ENCODE results near the gene APBA2.
A peak's percentile ranks its signal among the peaks of the same experiment; 100 is the strongest.

Gene APBA2

GRCh38 chr15:29063646-29064045 is 177.9 kb downstream of the APBA2 start:
- intact Hi-C loops (cut with DNase I), result no loop called here
- DNase-seq, result no peak

- DNase-seq, result no peak
- intact Hi-C loops (cut with DNase I), result no loop called here
These were observed 178.5 kb downstream of the APBA2 start for GRCh38 chr15:29064290-29064689.

GRCh38 chr15:29064731-29065130 is 179.0 kb downstream of the APBA2 start:
- no peak for DNase-seq
- intact Hi-C loops (cut with DNase I), result no loop called here

GRCh38 chr15:29065571-29065970 is 179.8 kb downstream of the APBA2 start:
- intact Hi-C loops (cut with DNase I), result no loop called here
- DNase-seq, result peak in 1 of 10 donors; percentile 43

- intact Hi-C loops (cut with DNase I), result no loop called here
- DNase-seq, result no peak
These were observed 180.5 kb downstream of the APBA2 start for GRCh38 chr15:29066310-29066709.

- peak in 1 of 10 donors; percentile 82 for DNase-seq
- intact Hi-C loops (cut with DNase I), result no loop called here
These were observed 181.1 kb downstream of the APBA2 start for GRCh38 chr15:29066838-29067237.

GRCh38 chr15:29067949-29068348 is 182.2 kb downstream of the APBA2 start:
- no peak for DNase-seq
- intact Hi-C loops (cut with DNase I), result no loop called here

- DNase-seq, result peak in 2 of 10 donors; percentile 60 to 90
- intact Hi-C loops (cut with DNase I), result no loop called here
These were observed 184.9 kb downstream of the APBA2 start for GRCh38 chr15:29070471-29071231.

GRCh38 chr15:29071232-29071881 is 185.6 kb downstream of the APBA2 start:
- peak in 1 of 10 donors; percentile 72 for DNase-seq
- intact Hi-C loops (cut with DNase I), result no loop called here

- peak in 1 of 10 donors; percentile 78 for DNase-seq
- intact Hi-C loops (cut with DNase I), result no loop called here
These were observed 186.1 kb downstream of the APBA2 start for GRCh38 chr15:29071882-29072273.

GRCh38 chr15:29072444-29072843 is 186.7 kb downstream of the APBA2 start:
- intact Hi-C loops (cut with DNase I), result no loop called here
- DNase-seq, result peak in 2 of 10 donors; percentile 54 to 78

- intact Hi-C loops (cut with DNase I), result no loop called here
- DNase-seq, result no peak
These were observed 188.3 kb downstream of the APBA2 start for GRCh38 chr15:29074045-29074444.

- intact Hi-C loops (cut with DNase I), result no loop called here
- DNase-seq, result peak in 2 of 10 donors; percentile 13 to 40
These were observed 192.8 kb downstream of the APBA2 start for GRCh38 chr15:29078541-29078940.

GRCh38 chr15:29079479-29079878 is 193.7 kb downstream of the APBA2 start:
- DNase-seq, result peak in 1 of 10 donors; percentile 25
- intact Hi-C loops (cut with DNase I), result no loop called here

- DNase-seq, result peak in 2 of 10 donors; percentile 6 to 62
- intact Hi-C loops (cut with DNase I), result no loop called here
These were observed 196.0 kb downstream of the APBA2 start for GRCh38 chr15:29081781-29082180.

GRCh38 chr15:29083161-29083560 is 197.4 kb downstream of the APBA2 start:
- intact Hi-C loops (cut with DNase I), result no loop called here
- DNase-seq, result no peak

- intact Hi-C loops (cut with DNase I), result no loop called here
- no peak for DNase-seq
These were observed 198.1 kb downstream of the APBA2 start for GRCh38 chr15:29083858-29084257.

- DNase-seq, result peak in 1 of 10 donors; percentile 77
- intact Hi-C loops (cut with DNase I), result no loop called here
These were observed 200.2 kb downstream of the APBA2 start for GRCh38 chr15:29086001-29086400.

GRCh38 chr15:29086891-29087290 is 201.1 kb downstream of the APBA2 start:
- DNase-seq, result peak in 2 of 10 donors; percentile 58 to 72
- intact Hi-C loops (cut with DNase I), result no loop called here

- intact Hi-C loops (cut with DNase I), result no loop called here
- DNase-seq, result peak in 2 of 10 donors; percentile 35 to 69
These were observed 201.9 kb downstream of the APBA2 start for GRCh38 chr15:29087521-29088285.

GRCh38 chr15:29088666-29089065 is 202.9 kb downstream of the APBA2 start:
- intact Hi-C loops (cut with DNase I), result no loop called here
- peak in 1 of 10 donors; percentile 60 for DNase-seq

Data from posterior cingulate gyrus (tissue), 11 donors.